Measurements from ENCODE around the gene PGF. TPM values are rescaled to one million over a fixed set of nuclear protein-coding genes. Genes with fewer than 3 reads are reported as not detected.

Gene PGF
- polyA plus RNA-seq, 1 donor (not counting 4 experiments of a cell fraction or from before 2014, with no cell fraction given), result 16.5 TPM

- TF ChIP-seq CTCF (optimal IDR thresholded peaks at IDR 0.05 in 1 of 3, IDR thresholded peaks at IDR 0.05 in 1 of 3, conservative IDR thresholded peaks at IDR 0.05 in 1 of 3; ENCODE audit: extremely low read depth in 1 of 3, insufficient read depth in 2 of 3, low read length in 3 of 3) (no peak), EZH2 (IDR thresholded peaks at IDR 0.05; ENCODE audit: low read length) (no peak)
- peaks cover 21% of the 10 kb centered on the region for H3K4me1 ChIP-seq (ENCODE audit: control insufficient read depth, extremely low read depth, insufficient read depth, low read length)
Measured at GRCh38 chr14:74937171-74937570, 18.2 kb downstream of the PGF start.

GRCh38 chr14:74936731-74937130 is 18.7 kb downstream of the PGF start:
- H3K9ac ChIP-seq (ENCODE audit: control insufficient read depth, extremely low read depth, insufficient read depth, low read length), result no peak overlapping the region
- H3K4me1 ChIP-seq (ENCODE audit: control insufficient read depth, extremely low read depth, insufficient read depth, low read length), result peaks cover 16% of the 10 kb centered on the region
- H3K4me2 ChIP-seq (ENCODE audit: control insufficient read depth, extremely low read depth, insufficient read depth, low read depth, low read length), result no peak overlapping the region
- FAIRE-seq (no peak), DNase-seq (ENCODE audit: low read depth, low spot score) (no peak)
- H3K27ac ChIP-seq (ENCODE audit: control insufficient read depth, insufficient read depth, low read length), result no peak overlapping the region
- no peak overlapping the region for H3K4me3 ChIP-seq (ENCODE audit: control insufficient read depth in 2 of 3, extremely low read depth in 1 of 3, insufficient read depth in 2 of 3, low read depth in 1 of 3, low read length in 3 of 3)
- TF ChIP-seq CTCF (optimal IDR thresholded peaks at IDR 0.05 in 1 of 3, IDR thresholded peaks at IDR 0.05 in 1 of 3, conservative IDR thresholded peaks at IDR 0.05 in 1 of 3; ENCODE audit: extremely low read depth in 1 of 3, insufficient read depth in 2 of 3, low read length in 3 of 3) (no peak), EZH2 (IDR thresholded peaks at IDR 0.05; ENCODE audit: low read length) (no peak)
- dilution Hi-C loops (cut with MboI; ENCODE audit: extremely low pct_ligation_motif_present, low sequenced_read_pairs), result no loop called here
- no peaks in the 10 kb centered on the region for H4K20me1 ChIP-seq (ENCODE audit: control insufficient read depth, extremely low read depth, insufficient read depth, low read length)
- H3K9me3 ChIP-seq (ENCODE audit: control insufficient read depth, low read depth, low read length), result no peaks in the 10 kb centered on the region
- no peaks in the 10 kb centered on the region for H3K27me3 ChIP-seq (ENCODE audit: control insufficient read depth, extremely low read depth, insufficient read depth, low read length)
- no peaks in the 10 kb centered on the region for H3K9me1 ChIP-seq (ENCODE audit: control insufficient read depth, extremely low read depth, insufficient read depth, low read length)
- H3K36me3 ChIP-seq (ENCODE audit: control insufficient read depth in 2 of 2, extremely low read depth in 1 of 2, insufficient read depth in 2 of 2, low read length in 2 of 2), result peaks cover 0 to 2% of the 10 kb centered on the region in 2 experiments
- no peaks in the 10 kb centered on the region for H3K79me2 ChIP-seq (ENCODE audit: control insufficient read depth, insufficient read depth, low read length)
- no peak overlapping the region for H2AFZ ChIP-seq (ENCODE audit: control insufficient read depth, low read length)

More at GRCh38 chr14:74937171-74937570, 18.2 kb downstream of the PGF start:
- FAIRE-seq (no peak), DNase-seq (ENCODE audit: low read depth, low spot score) (no peak)
- H3K27me3 ChIP-seq (ENCODE audit: control insufficient read depth, extremely low read depth, insufficient read depth, low read length), result no peaks in the 10 kb centered on the region
- H4K20me1 ChIP-seq (ENCODE audit: control insufficient read depth, extremely low read depth, insufficient read depth, low read length), result no peaks in the 10 kb centered on the region
- no peaks in the 10 kb centered on the region for H3K9me3 ChIP-seq (ENCODE audit: control insufficient read depth, low read depth, low read length)
- H3K79me2 ChIP-seq (ENCODE audit: control insufficient read depth, insufficient read depth, low read length), result no peaks in the 10 kb centered on the region
- no peak overlapping the region for H3K4me2 ChIP-seq (ENCODE audit: control insufficient read depth, extremely low read depth, insufficient read depth, low read depth, low read length)
- no peak overlapping the region for H2AFZ ChIP-seq (ENCODE audit: control insufficient read depth, low read length)
- H3K9me1 ChIP-seq (ENCODE audit: control insufficient read depth, extremely low read depth, insufficient read depth, low read length), result no peaks in the 10 kb centered on the region
- dilution Hi-C loops (cut with MboI; ENCODE audit: extremely low pct_ligation_motif_present, low sequenced_read_pairs), result no loop called here
- H3K9ac ChIP-seq (ENCODE audit: control insufficient read depth, extremely low read depth, insufficient read depth, low read length), result no peak overlapping the region
- H3K27ac ChIP-seq (ENCODE audit: control insufficient read depth, insufficient read depth, low read length), result no peak overlapping the region
- peaks cover 2 to 3% of the 10 kb centered on the region in 2 experiments for H3K36me3 ChIP-seq (ENCODE audit: control insufficient read depth in 2 of 2, extremely low read depth in 1 of 2, insufficient read depth in 2 of 2, low read length in 2 of 2)
- H3K4me3 ChIP-seq (ENCODE audit: control insufficient read depth in 2 of 3, extremely low read depth in 1 of 3, insufficient read depth in 2 of 3, low read depth in 1 of 3, low read length in 3 of 3), result no peak overlapping the region

All from keratinocyte (primary cell).